Retinal pigment epithelial cell (primary cell): ENCODE measurements around the gene DCC.
A peak's percentile ranks its signal among the peaks of the same experiment; 100 is the strongest.

Experiments
- DNase-seq: peaks from one replicate; pipeline ENCODE4 v3.0.0-alpha.2; 2010; ENCODE audit warnings: low read depth
- H3K4me3 ChIP-seq: 2 replicates; pipeline ENCODE4 v1.5.1; 2011; ENCODE audit warnings: mild to moderate bottlenecking, low read length, control low read depth, moderate library complexity
- TF ChIP-seq, protein P1 (sequence below): conservative IDR thresholded peaks from 2 replicates; pipeline ENCODE4 v1.5.1; 2011; ENCODE audit warnings: low read depth, low read length, control low read depth, inconsistent platforms

DCC gene

DNA sequence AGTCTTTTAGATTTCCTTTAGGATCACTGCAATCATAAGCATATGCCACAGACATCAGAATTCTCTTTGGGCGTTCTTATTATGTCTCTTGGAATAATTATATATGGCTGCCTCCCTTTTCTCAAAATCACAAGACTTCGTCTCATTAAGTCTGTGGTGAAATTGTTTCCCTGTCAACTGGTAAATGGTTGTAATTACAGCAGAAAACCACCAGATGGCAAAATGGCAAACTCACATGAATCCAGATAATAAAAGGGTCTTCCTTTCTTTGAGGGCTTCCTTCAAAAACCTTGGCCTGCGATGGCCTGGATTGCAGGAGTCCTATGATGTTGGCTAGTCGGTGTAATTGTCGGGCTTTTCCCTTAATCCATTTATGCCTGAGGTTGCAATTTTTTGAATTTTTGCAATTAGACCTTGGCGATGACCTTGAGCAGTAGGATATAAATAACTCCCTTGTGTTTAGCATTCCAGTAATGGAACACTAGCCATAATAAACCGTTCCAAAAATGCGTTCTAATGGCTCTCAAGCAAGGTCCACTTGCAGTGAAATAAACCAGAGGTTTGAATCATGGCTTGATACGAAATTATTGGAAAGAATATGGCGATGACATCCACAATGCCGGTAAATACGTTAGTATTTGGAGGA, 1228.1 kb downstream of the DCC start:
- no peak overlapping the region for H3K4me3 ChIP-seq
- TF ChIP-seq, protein P1, sequence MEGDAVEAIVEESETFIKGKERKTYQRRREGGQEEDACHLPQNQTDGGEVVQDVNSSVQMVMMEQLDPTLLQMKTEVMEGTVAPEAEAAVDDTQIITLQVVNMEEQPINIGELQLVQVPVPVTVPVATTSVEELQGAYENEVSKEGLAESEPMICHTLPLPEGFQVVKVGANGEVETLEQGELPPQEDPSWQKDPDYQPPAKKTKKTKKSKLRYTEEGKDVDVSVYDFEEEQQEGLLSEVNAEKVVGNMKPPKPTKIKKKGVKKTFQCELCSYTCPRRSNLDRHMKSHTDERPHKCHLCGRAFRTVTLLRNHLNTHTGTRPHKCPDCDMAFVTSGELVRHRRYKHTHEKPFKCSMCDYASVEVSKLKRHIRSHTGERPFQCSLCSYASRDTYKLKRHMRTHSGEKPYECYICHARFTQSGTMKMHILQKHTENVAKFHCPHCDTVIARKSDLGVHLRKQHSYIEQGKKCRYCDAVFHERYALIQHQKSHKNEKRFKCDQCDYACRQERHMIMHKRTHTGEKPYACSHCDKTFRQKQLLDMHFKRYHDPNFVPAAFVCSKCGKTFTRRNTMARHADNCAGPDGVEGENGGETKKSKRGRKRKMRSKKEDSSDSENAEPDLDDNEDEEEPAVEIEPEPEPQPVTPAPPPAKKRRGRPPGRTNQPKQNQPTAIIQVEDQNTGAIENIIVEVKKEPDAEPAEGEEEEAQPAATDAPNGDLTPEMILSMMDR: peak; percentile 62
- DNase-seq: no peak
